Measurements from ENCODE around the gene POLR2M. TPM values are rescaled to one million over a fixed set of nuclear protein-coding genes. Genes with fewer than 3 reads are reported as not detected.

Gene POLR2M
- total RNA-seq, 1 experiment from 2014 or later: 86.2 TPM

DNA sequence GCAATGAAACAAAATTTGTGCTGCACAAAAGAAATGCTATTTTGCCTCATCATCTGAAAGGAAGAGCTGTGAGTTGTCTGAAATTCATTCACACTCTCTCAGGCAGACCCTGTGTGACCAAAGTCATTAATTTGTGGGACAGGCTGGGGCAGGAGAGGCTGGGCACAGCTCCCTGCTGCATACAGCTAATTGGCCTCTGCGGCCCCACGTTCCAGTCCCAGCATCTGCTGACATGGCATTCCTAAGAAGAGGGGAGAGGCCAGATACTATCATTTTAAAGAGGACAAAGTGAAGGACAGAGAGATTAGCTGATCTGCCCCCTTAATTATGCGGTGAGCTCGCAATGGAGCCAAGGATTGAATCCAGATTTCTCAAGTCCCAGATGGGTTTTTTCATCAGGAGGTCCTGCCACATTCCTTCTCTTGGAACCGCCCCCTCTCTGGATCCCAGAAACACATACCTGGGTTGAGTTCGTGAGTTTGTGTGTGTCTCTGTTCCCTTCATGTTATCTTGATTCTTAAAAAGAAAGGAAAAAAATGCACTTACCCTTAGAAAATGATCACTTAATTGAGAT lies 25.1 kb downstream of the POLR2M start:
- CTCF ChIA-PET: interaction anchor here (1.1 to 4.5 kb wide), 11 partner anchors 8 to 450 kb away, joined by 3 to 35 read pairs (median 9); no protein-coding TSS in a partner anchor

GRCh38 chr15:57732526-57733331 lies 26.2 kb downstream of the POLR2M start:
- Histone ChIP-seq H3K4me3 (replicated peaks in 1 of 2; ENCODE audit: low read depth in 1 of 2, low read length in 2 of 2) (no peak overlapping the region), H3K4me2 (ENCODE audit: low read length) (peak overlapping the region; percentile 18; the same call in 1 of the 2 replicates), H2AFZ (ENCODE audit: low read depth, low read length, poor library complexity, severe bottlenecking) (no peak overlapping the region), H3K27ac (ENCODE audit: low read depth, low read length) (no peak overlapping the region), H3K27me3 (ENCODE audit: insufficient read depth, low read length) (no peaks in the 10 kb centered on the region), H3K9ac (ENCODE audit: low read length) (no peak overlapping the region), H4K20me1 (ENCODE audit: insufficient read depth) (no peaks in the 10 kb centered on the region), H3K4me1 (ENCODE audit: control insufficient read depth in 1 of 2, insufficient read depth in 2 of 2, low read length in 2 of 2) (peaks cover 4% of the 10 kb centered on the region in 2 experiments; a peak in 3 of 4 replicates), H3K9me3 (ENCODE audit: control insufficient read depth in 1 of 2, insufficient read depth in 1 of 2, low read depth in 1 of 2, low read length in 2 of 2) (peaks cover 0 to 6% of the 10 kb centered on the region in 2 experiments; a peak in 1 of 4 replicates), H3K9me2 (ENCODE audit: insufficient read depth) (no peaks in the 10 kb centered on the region), H3K79me2 (ENCODE audit: insufficient read depth, low read length) (no peaks in the 10 kb centered on the region), H3K36me3 (ENCODE audit: control insufficient read depth in 1 of 2, insufficient read depth in 2 of 2, low read length in 2 of 2) (no peaks in the 10 kb centered on the region)
- RAD21 ChIA-PET (ENCODE audit: low non-redundant PET in 1 of 2, low total read pairs in 2 of 2, uncharacterized antibody in 2 of 2, unreplicated experiment in 2 of 2): no interaction called here
- CTCF ChIA-PET: interaction anchor here (1.0 to 4.5 kb wide), 15 partner anchors 9 to 449 kb away, joined by 3 to 35 read pairs (median 5); no protein-coding TSS in a partner anchor
- ATAC-seq: peak; percentile 91
- intact Hi-C loops (cut with micrococcal nuclease): loop anchor here (1.0 to 5.0 kb wide), 3 partner anchors 172 to 450 kb away; no protein-coding TSS in a partner anchor
- peak; percentile 48 for DNase-seq (ENCODE audit: low read depth, low spot score)
- POLR2A ChIA-PET: interaction anchor here (1.4 kb wide), 1 partner anchor 12 kb away, joined by 3 read pairs; no protein-coding TSS in a partner anchor
- TF ChIP-seq, protein P1, sequence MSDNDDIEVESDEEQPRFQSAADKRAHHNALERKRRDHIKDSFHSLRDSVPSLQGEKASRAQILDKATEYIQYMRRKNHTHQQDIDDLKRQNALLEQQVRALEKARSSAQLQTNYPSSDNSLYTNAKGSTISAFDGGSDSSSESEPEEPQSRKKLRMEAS (IDR thresholded peaks at IDR 0.05): no peak
- TF ChIP-seq POLR2A (IDR thresholded peaks at IDR 0.05; ENCODE audit: borderline replicate concordance, extremely low read depth, insufficient read depth, insufficient read length): no peak
- TF ChIP-seq RAD21 (IDR thresholded peaks at IDR 0.05; ENCODE audit: low read depth): peak; percentile 46; the same call in 1 of the 2 replicates
- TF ChIP-seq ELF1 (IDR thresholded peaks at IDR 0.05; ENCODE audit: borderline replicate concordance, low read depth): no peak
- TF ChIP-seq, protein P2, sequence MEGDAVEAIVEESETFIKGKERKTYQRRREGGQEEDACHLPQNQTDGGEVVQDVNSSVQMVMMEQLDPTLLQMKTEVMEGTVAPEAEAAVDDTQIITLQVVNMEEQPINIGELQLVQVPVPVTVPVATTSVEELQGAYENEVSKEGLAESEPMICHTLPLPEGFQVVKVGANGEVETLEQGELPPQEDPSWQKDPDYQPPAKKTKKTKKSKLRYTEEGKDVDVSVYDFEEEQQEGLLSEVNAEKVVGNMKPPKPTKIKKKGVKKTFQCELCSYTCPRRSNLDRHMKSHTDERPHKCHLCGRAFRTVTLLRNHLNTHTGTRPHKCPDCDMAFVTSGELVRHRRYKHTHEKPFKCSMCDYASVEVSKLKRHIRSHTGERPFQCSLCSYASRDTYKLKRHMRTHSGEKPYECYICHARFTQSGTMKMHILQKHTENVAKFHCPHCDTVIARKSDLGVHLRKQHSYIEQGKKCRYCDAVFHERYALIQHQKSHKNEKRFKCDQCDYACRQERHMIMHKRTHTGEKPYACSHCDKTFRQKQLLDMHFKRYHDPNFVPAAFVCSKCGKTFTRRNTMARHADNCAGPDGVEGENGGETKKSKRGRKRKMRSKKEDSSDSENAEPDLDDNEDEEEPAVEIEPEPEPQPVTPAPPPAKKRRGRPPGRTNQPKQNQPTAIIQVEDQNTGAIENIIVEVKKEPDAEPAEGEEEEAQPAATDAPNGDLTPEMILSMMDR (IDR thresholded peaks at IDR 0.05 in 2 of 3, conservative IDR thresholded peaks at IDR 0.05 in 1 of 3; ENCODE audit: borderline replicate concordance in 1 of 3, insufficient read depth in 1 of 3, low read depth in 2 of 3, low read length in 2 of 3): peak; percentile 47 to 97 (median 89); a peak in 5 of 6 replicates
- no peak for TF ChIP-seq YY1 (IDR thresholded peaks at IDR 0.05; ENCODE audit: extremely low read depth, insufficient replicate concordance, low read depth, low read length)
- no peak for TF ChIP-seq SRF (IDR thresholded peaks at IDR 0.05; ENCODE audit: low read depth)
- no peak for TF ChIP-seq POLR2AphosphoS5 (IDR thresholded peaks at IDR 0.05; ENCODE audit: low read depth, low read length)
- TF ChIP-seq CBX3 (IDR thresholded peaks at IDR 0.05; ENCODE audit: low read depth): no peak
- no TSS peak for BruUV-seq (replicated peaks)

More for the DNA sequence above, 25.1 kb downstream of the POLR2M start:
- Histone ChIP-seq H4K20me1 (ENCODE audit: insufficient read depth) (no peaks in the 10 kb centered on the region), H2AFZ (ENCODE audit: low read depth, low read length, poor library complexity, severe bottlenecking) (no peak overlapping the region), H3K79me2 (ENCODE audit: insufficient read depth, low read length) (no peaks in the 10 kb centered on the region), H3K4me2 (ENCODE audit: low read length) (no peak overlapping the region), H3K4me3 (replicated peaks in 1 of 2; ENCODE audit: low read depth in 1 of 2, low read length in 2 of 2) (no peak overlapping the region), H3K9me2 (ENCODE audit: insufficient read depth) (no peaks in the 10 kb centered on the region), H3K9ac (ENCODE audit: low read length) (no peak overlapping the region), H3K27ac (ENCODE audit: low read depth, low read length) (no peak overlapping the region), H3K9me3 (ENCODE audit: control insufficient read depth in 1 of 2, insufficient read depth in 1 of 2, low read depth in 1 of 2, low read length in 2 of 2) (no peaks in the 10 kb centered on the region; a peak in 1 of 4 replicates), H3K4me1 (ENCODE audit: control insufficient read depth in 1 of 2, insufficient read depth in 2 of 2, low read length in 2 of 2) (peaks cover 4% of the 10 kb centered on the region in 2 experiments; a peak in 3 of 4 replicates), H3K36me3 (ENCODE audit: control insufficient read depth in 1 of 2, insufficient read depth in 2 of 2, low read length in 2 of 2) (no peaks in the 10 kb centered on the region), H3K27me3 (ENCODE audit: insufficient read depth, low read length) (no peaks in the 10 kb centered on the region)
- intact Hi-C loops (cut with micrococcal nuclease): loop anchor here (1.0 to 5.0 kb wide), 3 partner anchors 171 to 451 kb away; no protein-coding TSS in a partner anchor
- no peak for TF ChIP-seq CBX3 (IDR thresholded peaks at IDR 0.05; ENCODE audit: low read depth)
- no peak for TF ChIP-seq EZH2phosphoT487 (IDR thresholded peaks at IDR 0.05; ENCODE audit: borderline replicate concordance)
- BruUV-seq (replicated peaks): no TSS peak
- RAD21 ChIA-PET (ENCODE audit: low non-redundant PET in 1 of 2, low total read pairs in 2 of 2, uncharacterized antibody in 2 of 2, unreplicated experiment in 2 of 2): interaction anchor here in 1 of 2 experiments (0.6 kb wide), 1 partner anchor 67 kb away, joined by 4 read pairs; no protein-coding TSS in a partner anchor
- DNase-seq (ENCODE audit: low read depth, low spot score) (no peak), ATAC-seq (no peak)
- POLR2A ChIA-PET: interaction anchor here (1.4 kb wide), 1 partner anchor 13 kb away, joined by 3 read pairs; no protein-coding TSS in a partner anchor

Data from HCT116 (cell line).